GM18951 (cell line): ENCODE measurements around the gene FCAMR.

Experiments
- POLR2A ChIP-seq: IDR thresholded peaks from 4 replicates; pipeline ENCODE4 v1.6.1; 2011; ENCODE audit warnings: mild to moderate bottlenecking; ENCODE audit not compliant: insufficient read length, insufficient read depth; ENCODE audit errors: extremely low read depth
- in situ Hi-C: fragments of 300-500 bp; cut with MboI; formaldehyde crosslinking; loops from one replicate; pipeline ENCODE4 v1.12.0; 2022; ENCODE audit warnings: low sequenced_read_pairs, mixed read lengths, inconsistent platforms; ENCODE audit not compliant: unreplicated experiment

Gene FCAMR

GRCh38 chr1:206960676-206961386 is 9.4 kb downstream of the FCAMR start:
- in situ Hi-C loops = no loop called here
- no peak for TF ChIP-seq POLR2A

GRCh38 chr1:206958144-206958543 is 12.1 kb downstream of the FCAMR start:
- TF ChIP-seq POLR2A = no peak
- in situ Hi-C loops = no loop called here

DNA sequence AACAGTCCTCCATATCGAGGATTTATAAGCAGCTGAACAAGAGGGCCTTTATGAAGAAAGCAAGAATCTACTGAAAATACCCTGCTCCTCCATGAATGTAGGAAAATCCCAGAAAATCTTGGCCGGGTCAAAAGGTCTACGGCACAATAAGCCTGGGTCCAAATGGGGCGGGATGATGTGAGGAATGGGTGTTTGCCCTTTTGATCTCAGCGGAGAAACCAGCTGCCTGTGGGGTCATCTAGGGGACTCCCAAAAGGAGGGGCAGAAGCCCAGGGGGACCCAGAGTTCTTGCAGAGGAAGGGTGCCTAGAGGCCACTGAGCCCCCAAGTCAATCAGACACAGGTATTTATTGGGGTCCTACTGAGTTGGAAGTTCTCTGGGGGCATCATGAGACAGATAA is 12.6 kb downstream of the FCAMR start:
- TF ChIP-seq POLR2A = no peak
- in situ Hi-C loops = no loop called here

GRCh38 chr1:206955476-206956451 is 14.5 kb downstream of the FCAMR start:
- TF ChIP-seq POLR2A = no peak
- in situ Hi-C loops = no loop called here

DNA sequence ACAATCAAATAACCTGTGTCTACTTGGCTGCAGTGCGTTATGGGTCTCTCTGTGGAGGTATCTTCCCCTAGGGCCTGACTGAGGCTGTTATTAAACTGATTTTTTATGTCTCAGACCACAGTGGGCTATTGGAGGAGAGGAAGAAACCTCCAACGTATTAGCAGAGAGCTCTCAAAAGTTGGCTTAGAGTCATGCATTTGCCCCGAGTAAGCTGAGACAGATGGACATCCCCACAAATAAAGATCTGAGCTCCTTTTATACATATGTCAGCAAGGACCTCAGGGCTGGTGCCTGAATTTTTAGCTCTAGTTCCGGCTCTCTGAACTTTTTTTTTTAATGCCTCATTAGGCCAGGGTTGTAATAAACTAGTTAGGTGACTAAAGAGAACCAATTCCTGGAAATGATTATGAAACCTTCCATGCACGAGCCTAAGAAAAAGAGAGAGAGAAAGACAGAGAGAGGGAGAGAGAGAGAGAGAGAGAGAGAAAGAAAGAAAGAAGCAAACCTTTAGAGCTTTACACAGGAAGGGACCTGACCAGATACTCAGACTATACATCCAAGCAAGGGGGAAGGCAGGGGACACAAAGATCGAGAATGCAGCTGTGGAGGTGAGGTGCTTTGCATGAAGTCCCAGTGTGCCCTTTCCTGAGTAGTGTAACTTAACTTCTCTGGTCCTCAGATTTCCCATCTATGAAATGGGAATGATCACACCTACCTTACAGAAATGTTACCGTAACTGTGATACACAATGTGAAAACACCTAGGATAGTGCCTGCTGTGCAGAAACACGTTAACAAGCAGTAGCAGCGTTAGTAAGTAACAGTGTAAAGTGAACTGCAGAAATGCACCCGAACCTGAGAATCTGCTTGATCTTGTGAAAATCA is 15.6 kb downstream of the FCAMR start:
- in situ Hi-C loops = no loop called here

DNA sequence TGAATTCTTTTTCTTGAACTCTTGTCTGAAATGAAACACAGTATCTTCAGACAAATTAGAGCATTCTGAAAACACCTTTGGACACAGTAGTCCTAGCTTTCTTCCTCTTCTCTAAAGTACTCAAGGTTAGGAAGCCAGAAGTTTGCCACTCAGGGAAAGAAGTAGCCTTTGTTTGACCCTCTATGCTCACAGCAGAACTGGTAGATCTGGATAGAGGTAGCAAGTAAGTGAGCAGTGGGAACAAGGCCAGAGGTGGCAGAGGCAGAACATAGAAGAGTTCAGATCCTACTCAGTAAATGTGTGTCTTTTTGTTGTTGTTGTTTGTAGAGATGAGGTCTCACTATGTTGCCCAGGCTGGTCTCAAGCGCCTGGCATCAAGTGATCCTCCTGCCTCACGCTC is 16.6 kb downstream of the FCAMR start:
- no peak for TF ChIP-seq POLR2A
- in situ Hi-C loops = no loop called here

More for the DNA sequence above, 15.6 kb downstream of the FCAMR start:
- no peak for TF ChIP-seq POLR2A

DNA sequence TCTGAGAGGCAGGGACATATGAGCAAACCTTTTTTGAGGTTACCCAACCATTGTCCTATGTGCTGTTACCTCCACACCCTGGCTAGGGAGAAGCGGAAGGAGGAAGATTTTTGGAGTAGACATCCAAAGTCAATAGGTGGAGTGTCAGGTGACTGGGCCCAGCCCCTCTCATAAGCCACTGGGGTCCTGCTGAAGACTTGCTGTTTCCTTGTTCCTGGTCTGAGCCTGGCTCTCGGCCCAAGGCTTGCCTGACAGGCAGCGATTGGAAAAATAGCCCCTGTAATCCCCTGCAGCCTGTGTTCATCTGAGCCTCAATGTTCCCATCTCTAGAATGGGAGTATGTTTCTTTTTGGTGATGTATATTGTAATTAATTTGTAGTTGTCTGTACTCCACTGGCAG is 17.1 kb downstream of the FCAMR start:
- in situ Hi-C loops = no loop called here
- TF ChIP-seq POLR2A = no peak

- in situ Hi-C loops = no loop called here
- TF ChIP-seq POLR2A = no peak
These were observed 18.1 kb downstream of the FCAMR start for GRCh38 chr1:206952171-206952570.

DNA sequence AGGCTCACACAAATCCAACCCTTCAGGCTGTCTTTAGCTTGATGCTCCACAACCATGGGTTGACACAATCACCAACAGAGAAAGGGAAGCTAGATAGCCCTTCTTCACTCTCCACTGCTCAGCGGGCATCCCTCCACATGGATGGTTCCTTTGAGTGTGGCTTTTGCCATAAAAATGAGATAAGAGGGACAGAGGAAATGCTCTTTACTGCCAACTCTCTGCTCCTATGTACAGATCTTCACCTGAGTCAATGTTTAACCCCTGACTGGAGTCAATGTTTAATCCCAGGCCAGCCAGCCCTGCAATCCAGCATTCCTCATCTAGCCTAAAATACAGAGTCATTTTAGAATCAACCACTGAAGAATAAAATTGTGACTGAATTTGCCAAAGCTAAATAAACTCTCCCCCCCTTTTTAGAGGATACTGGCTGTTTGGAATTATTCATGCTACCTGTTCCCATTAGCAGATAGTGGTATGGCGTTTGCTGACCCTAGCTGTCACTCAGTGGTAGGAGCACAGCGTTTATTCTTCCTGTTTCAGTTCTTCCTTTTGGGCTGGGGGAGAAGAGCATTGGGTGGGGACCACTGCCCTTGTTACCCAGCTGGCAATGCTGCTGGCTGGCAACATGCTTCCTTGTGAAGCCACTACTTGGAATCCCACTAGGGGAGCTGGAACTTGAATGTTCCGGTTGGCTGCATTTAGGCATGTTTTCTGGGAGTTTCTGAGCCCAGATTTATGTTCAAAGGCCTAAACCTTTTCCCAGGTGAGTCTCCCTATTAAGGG is 18.8 kb downstream of the FCAMR start:
- in situ Hi-C loops = no loop called here
- no peak for TF ChIP-seq POLR2A

DNA sequence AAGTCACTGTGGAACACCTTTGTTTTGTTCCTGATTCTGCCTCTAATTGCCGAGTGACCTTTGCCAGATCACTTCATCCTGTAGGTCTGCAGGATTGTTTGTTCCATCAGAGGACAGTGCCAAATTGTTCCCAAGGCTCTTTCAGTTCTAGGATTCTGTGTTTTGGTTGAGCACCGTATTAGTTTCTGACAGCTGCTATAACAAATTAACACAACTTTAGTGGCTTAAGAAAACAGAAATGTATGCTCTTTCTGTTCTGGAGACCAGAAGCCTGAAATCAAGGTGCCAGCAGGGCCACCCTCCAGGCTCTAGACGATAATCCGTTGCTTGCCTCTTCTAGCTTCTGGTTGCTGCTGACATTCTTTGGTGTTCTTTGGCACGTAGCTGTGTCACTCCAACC is 20.6 kb downstream of the FCAMR start:
- in situ Hi-C loops = no loop called here
- no peak for TF ChIP-seq POLR2A

GRCh38 chr1:206949208-206949607 is 21.1 kb downstream of the FCAMR start:
- TF ChIP-seq POLR2A = no peak
- in situ Hi-C loops = no loop called here

DNA sequence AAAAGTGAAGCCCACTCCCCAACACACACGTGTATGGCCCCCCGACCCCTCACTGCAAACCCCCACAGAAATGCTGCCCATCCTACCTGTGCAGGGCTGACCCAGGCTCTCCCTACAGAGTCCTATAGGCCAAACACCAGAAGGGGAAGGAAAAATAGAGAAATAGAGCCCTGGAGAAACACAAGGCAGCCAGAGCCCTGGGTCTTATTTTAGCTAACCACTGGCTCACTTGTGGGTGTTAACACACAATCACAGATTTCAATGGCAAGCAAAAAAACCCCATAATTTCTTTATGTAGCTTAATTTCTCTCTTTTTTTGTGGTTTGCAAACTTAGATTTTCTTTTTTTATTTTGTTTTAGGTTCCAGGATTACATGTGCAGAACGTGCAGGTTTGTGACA is 23.0 kb downstream of the FCAMR start:
- in situ Hi-C loops = no loop called here
- TF ChIP-seq POLR2A = no peak

DNA sequence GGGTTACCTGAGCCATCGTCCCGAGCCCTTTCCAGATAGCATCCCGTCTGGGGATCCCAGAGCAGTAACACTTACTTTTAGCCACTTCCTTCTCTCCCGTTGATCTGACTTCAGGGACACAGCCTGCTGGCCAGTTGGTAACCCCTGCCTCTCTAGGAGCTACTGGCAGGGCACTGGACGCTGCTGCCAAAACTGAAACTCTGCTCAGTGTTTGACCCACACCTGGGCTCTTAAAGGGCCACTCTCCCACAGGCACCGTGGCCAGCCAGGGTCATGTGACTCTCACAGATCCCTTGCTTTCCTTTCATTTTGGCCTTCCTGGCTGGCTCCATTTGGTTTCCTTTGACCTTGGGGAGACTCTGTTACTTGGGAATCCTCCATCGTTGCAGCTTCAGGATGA is 24.0 kb downstream of the FCAMR start, which contains the start of gene PIGR:
TSS of gene PIGR (minus strand) at position 206 of the 400 bp plus-strand sequence. CDS start 5,935 bp downstream, outside the sequence.
- in situ Hi-C loops = no loop called here
- no peak for TF ChIP-seq POLR2A
